ENCODE data around the gene STOML1.

DNA sequence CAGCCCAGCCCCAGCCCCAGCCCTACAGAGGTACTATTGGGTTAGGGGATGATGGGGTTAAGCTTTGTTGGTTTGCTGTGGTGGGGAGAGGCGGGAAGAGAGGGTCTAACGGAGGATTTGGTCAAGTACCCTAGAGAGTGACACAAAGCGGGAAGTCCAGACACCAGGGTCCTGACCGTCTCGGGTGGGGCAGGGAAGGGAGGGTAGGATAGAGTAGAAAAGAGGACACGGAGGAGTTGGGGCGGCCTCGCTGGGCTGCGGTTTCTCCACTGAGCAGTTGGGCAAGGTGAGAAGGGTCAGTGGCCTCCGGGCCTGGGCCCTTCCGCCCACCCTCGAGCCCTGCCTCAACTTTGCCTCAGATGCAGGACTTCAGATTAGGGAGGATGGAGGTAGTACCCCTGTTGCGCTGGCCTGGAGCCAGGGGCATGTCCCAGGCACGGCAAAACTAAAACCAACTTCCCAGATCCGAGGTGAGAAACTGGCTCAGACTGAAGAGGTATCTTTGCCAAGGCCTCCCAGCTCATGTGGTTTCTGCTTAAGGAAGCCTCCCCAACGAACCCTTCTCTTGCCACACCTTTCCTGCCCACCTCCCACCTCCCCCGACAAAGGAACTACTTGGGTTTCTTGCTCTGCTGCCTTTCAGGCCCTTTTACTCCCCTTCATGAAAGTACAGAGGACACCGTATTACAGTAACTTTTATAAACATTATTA, 3.0 kb upstream of the STOML1 start:
- TF ChIP-seq, protein P1, sequence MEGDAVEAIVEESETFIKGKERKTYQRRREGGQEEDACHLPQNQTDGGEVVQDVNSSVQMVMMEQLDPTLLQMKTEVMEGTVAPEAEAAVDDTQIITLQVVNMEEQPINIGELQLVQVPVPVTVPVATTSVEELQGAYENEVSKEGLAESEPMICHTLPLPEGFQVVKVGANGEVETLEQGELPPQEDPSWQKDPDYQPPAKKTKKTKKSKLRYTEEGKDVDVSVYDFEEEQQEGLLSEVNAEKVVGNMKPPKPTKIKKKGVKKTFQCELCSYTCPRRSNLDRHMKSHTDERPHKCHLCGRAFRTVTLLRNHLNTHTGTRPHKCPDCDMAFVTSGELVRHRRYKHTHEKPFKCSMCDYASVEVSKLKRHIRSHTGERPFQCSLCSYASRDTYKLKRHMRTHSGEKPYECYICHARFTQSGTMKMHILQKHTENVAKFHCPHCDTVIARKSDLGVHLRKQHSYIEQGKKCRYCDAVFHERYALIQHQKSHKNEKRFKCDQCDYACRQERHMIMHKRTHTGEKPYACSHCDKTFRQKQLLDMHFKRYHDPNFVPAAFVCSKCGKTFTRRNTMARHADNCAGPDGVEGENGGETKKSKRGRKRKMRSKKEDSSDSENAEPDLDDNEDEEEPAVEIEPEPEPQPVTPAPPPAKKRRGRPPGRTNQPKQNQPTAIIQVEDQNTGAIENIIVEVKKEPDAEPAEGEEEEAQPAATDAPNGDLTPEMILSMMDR (IDR thresholded peaks at IDR 0.05; ENCODE audit: low read length), result no peak
- TF ChIP-seq EZH2 (IDR thresholded peaks at IDR 0.05; ENCODE audit: borderline replicate concordance, low read length), result no peak
